ENCODE results near the gene CREBBP.

Gene CREBBP

GRCh38 chr16:3879258-3879886, 1.1 kb downstream of the CREBBP start:
- FAIRE-seq: no peak

- FAIRE-seq: no peak
Observed at GRCh38 chr16:3878610-3879009, 1.9 kb downstream of the CREBBP start.

- FAIRE-seq: no peak
Observed at GRCh38 chr16:3876695-3877094, 3.8 kb downstream of the CREBBP start.

GRCh38 chr16:3876160-3876559, 4.4 kb downstream of the CREBBP start:
- FAIRE-seq: no peak

GRCh38 chr16:3874794-3875692, 5.5 kb downstream of the CREBBP start:
- no peak for FAIRE-seq

GRCh38 chr16:3874242-3874641, 6.3 kb downstream of the CREBBP start:
- no peak for FAIRE-seq

- no peak for FAIRE-seq
Observed at GRCh38 chr16:3873482-3874173, 6.9 kb downstream of the CREBBP start.

- no peak for FAIRE-seq
Observed at GRCh38 chr16:3872216-3872895, 8.2 kb downstream of the CREBBP start.

- no peak for FAIRE-seq
Observed at GRCh38 chr16:3868967-3869366, 11.5 kb downstream of the CREBBP start.

GRCh38 chr16:3868556-3868955, 12.0 kb downstream of the CREBBP start:
- FAIRE-seq: no peak

GRCh38 chr16:3866703-3867431, 13.6 kb downstream of the CREBBP start:
- no peak for FAIRE-seq

- no peak for FAIRE-seq
Observed at GRCh38 chr16:3865241-3865640, 15.3 kb downstream of the CREBBP start.

GRCh38 chr16:3864562-3864961, 16.0 kb downstream of the CREBBP start:
- no peak for FAIRE-seq

- no peak for FAIRE-seq
Observed at GRCh38 chr16:3863587-3863986, 16.9 kb downstream of the CREBBP start.

GRCh38 chr16:3861808-3862451, 18.6 kb downstream of the CREBBP start:
- no peak for FAIRE-seq

- FAIRE-seq: no peak
Observed at GRCh38 chr16:3859889-3860288, 20.6 kb downstream of the CREBBP start.

GRCh38 chr16:3858801-3859200, 21.7 kb downstream of the CREBBP start:
- no peak for FAIRE-seq

GRCh38 chr16:3857189-3858043, 23.1 kb downstream of the CREBBP start:
- no peak for FAIRE-seq

- FAIRE-seq: no peak
Observed at GRCh38 chr16:3856367-3857141, 24.0 kb downstream of the CREBBP start.
